HUES64 (cell line): ENCODE results near the gene ARHGAP21.
"Not testable (repeated sequence)": the region's sequence is repeated elsewhere in the genome, so short reads cannot be mapped to it uniquely, and the experiment has no call there.

ENCODE experiments used
- H3K27ac ChIP-seq: 2 replicates; pipeline ENCODE4 v1.7.0; 2013; ENCODE audit warnings: low read depth, low read length, inconsistent platforms
- H3K27me3 ChIP-seq: 2 replicates; pipeline ENCODE4 v1.6.1; 2013; ENCODE audit warnings: mild to moderate bottlenecking, low read length; ENCODE audit not compliant: insufficient read depth
- H3K36me3 ChIP-seq: 2 replicates; pipeline ENCODE4 v1.6.1; 2013; ENCODE audit warnings: mild to moderate bottlenecking, low read length; ENCODE audit not compliant: insufficient read depth
- H3K4me1 ChIP-seq: 2 replicates; pipeline ENCODE4 v1.6.1; 2013; ENCODE audit warnings: mild to moderate bottlenecking, low read length, moderate library complexity; ENCODE audit not compliant: insufficient read depth
- H3K4me3 ChIP-seq: 2 replicates; pipeline ENCODE4 v1.5.1; 2013; ENCODE audit warnings: mild to moderate bottlenecking, low read length, moderate library complexity
- H3K9ac ChIP-seq: 2 replicates; pipeline ENCODE4 v1.6.1; 2013; ENCODE audit warnings: mild to moderate bottlenecking, low read depth, low read length
- H3K9me3 ChIP-seq: 2 replicates; pipeline ENCODE4 v1.6.1; 2013; ENCODE audit warnings: low read depth, low read length; ENCODE audit not compliant: insufficient read depth
- WGBS: fragments of 150-250, 120-280 bp; methylation state at CpG from one replicate; pipeline ENCODE4 v1.1.7; 2013; ENCODE audit warnings: missing lambda C conversion rate; 5-methylcytosine and 5-hydroxymethylcytosine counted together

ARHGAP21 gene

GRCh38 chr10:24623383-24623782 is 100.3 kb downstream of the ARHGAP21 start:
- Histone ChIP-seq H3K4me1 (no peaks in the 10 kb centered on the region), H3K9me3 (no peaks in the 10 kb centered on the region), H3K36me3 (peaks cover 4% of the 10 kb centered on the region; the same call in 1 of the 2 replicates), H3K27ac (no peak overlapping the region), H3K4me3 (no peak overlapping the region), H3K27me3 (no peaks in the 10 kb centered on the region), H3K9ac (no peak overlapping the region)
- WGBS: 100% methylated on average over 2 of the region's 2 CpGs

- Histone ChIP-seq H3K4me3 (no peak overlapping the region), H3K4me1 (no peaks in the 10 kb centered on the region), H3K27ac (no peak overlapping the region), H3K9me3 (no peaks in the 10 kb centered on the region), H3K9ac (no peak overlapping the region), H3K27me3 (no peaks in the 10 kb centered on the region), H3K36me3 (peaks cover 4% of the 10 kb centered on the region; the same call in 1 of the 2 replicates)
- 94% methylated on average over 4 of the region's 4 CpGs for WGBS
These were observed 100.8 kb downstream of the ARHGAP21 start for GRCh38 chr10:24622781-24623301.

- not testable (repeated sequence) for H3K4me1 ChIP-seq, H3K27ac ChIP-seq, H3K27me3 ChIP-seq, H3K9me3 ChIP-seq, H3K36me3 ChIP-seq, H3K4me3 ChIP-seq, H3K9ac ChIP-seq
- WGBS: 90% methylated on average over 4 of the region's 4 CpGs
These were observed 102.5 kb downstream of the ARHGAP21 start for GRCh38 chr10:24621035-24621795.

- not testable (repeated sequence) for H3K9ac ChIP-seq, H3K4me1 ChIP-seq, H3K9me3 ChIP-seq, H3K27ac ChIP-seq, H3K27me3 ChIP-seq, H3K4me3 ChIP-seq, H3K36me3 ChIP-seq
- WGBS: 97% methylated on average over 3 of the region's 8 CpGs
These were observed 103.7 kb downstream of the ARHGAP21 start for GRCh38 chr10:24619994-24620310.

DNA sequence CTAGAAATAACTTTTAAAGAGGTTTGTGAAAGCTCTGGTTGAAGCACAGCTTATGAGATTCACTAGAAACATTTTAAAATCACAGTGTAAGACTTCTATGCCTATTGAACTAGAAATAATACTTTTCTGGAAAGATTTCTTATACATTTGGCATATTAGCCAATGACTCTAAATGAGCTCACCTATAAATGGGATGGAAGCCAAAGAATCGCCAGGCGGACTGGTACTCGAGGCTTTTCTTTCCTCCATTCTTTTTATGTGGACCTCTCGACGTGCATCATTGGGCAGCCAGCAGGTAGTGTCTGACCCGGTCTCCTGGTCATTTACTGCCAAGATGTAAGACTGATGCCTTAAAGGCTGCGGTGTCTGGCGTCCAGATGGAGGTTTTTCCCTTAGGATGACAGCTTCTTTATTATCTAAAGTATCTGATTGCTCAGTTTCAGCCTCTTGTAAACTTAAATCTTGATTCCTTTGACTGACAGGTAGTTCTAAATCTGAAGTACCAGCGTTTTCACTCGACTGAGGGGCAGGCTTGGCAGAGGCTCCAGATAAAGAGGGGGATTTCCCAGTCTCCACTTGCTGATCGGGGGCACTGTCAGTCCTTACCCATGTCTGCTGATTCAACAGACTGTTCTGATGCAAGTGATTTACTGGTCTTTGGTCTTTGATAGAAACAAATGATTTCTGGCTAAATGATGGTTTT is 104.2 kb downstream of the ARHGAP21 start:
- 92% methylated on average over 10 of the region's 11 CpGs for WGBS
- not testable (repeated sequence) for H3K4me3 ChIP-seq, H3K9me3 ChIP-seq, H3K27me3 ChIP-seq, H3K9ac ChIP-seq, H3K36me3 ChIP-seq, H3K4me1 ChIP-seq, H3K27ac ChIP-seq

- H3K4me1 ChIP-seq: no peaks in the 10 kb centered on the region
- no peak overlapping the region for H3K27ac ChIP-seq
- H3K36me3 ChIP-seq: peaks cover 4% of the 10 kb centered on the region; the same call in 1 of the 2 replicates
- no peak overlapping the region for H3K9ac ChIP-seq
- no peaks in the 10 kb centered on the region for H3K9me3 ChIP-seq
- no peak overlapping the region for H3K4me3 ChIP-seq
- no peaks in the 10 kb centered on the region for H3K27me3 ChIP-seq
- 94% methylated on average over 5 of the region's 5 CpGs for WGBS
These were observed 105.3 kb downstream of the ARHGAP21 start for GRCh38 chr10:24618401-24618800.

- H3K4me1 ChIP-seq: no peaks in the 10 kb centered on the region
- no peak overlapping the region for H3K9ac ChIP-seq
- no peak overlapping the region for H3K27ac ChIP-seq
- H3K4me3 ChIP-seq: no peak overlapping the region
- no peaks in the 10 kb centered on the region for H3K9me3 ChIP-seq
- H3K27me3 ChIP-seq: no peaks in the 10 kb centered on the region
- WGBS: 60% methylated on average over 5 of the region's 7 CpGs
- H3K36me3 ChIP-seq: peaks cover 4% of the 10 kb centered on the region; the same call in 1 of the 2 replicates
These were observed 105.8 kb downstream of the ARHGAP21 start for GRCh38 chr10:24617771-24618396.

- Histone ChIP-seq H3K9me3 (no peaks in the 10 kb centered on the region), H3K4me3 (no peak overlapping the region), H3K9ac (no peak overlapping the region), H3K27me3 (no peaks in the 10 kb centered on the region), H3K36me3 (peaks cover 4% of the 10 kb centered on the region; the same call in 1 of the 2 replicates), H3K4me1 (no peaks in the 10 kb centered on the region), H3K27ac (no peak overlapping the region)
- WGBS: 76% methylated on average over 3 of the region's 3 CpGs
These were observed 107.2 kb downstream of the ARHGAP21 start for GRCh38 chr10:24616536-24616935.

DNA sequence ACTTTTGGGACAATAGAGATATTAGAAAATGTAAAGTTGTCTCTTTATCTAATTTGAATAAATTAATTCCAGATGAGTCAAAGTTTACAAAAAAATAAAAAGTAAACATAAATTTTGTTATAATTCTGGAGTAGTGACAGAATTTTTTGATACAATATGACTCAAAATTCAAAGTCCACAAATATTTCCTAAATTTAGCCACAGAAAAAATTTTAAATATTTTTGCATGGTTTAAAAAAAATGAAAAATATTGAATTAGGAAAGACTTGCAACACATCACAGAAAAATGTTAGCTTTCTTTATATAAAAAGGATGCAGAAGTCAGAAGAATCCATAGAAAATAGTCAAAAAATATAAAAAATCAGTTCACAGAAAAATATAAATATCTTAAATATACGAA is 117.7 kb downstream of the ARHGAP21 start:
- no peaks in the 10 kb centered on the region for H3K27me3 ChIP-seq

DNA sequence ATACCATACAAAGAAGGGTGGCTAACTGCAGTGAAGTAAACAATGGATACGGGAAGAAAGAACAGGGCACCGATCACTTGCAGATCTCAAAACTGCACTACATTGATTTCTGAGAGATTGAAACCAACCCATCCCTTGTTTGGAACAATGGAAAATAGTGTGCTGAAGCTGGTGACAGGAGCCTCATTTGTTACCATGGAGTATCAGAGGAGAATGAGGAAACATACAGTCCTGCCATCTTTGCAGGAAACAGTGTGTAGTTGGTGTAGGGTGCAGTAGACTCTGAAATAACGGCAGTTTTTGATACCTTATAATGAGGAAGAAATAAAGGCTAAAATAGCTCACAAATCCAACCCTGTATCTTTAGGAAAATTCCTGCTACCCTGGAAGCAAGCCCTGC is 118.5 kb downstream of the ARHGAP21 start:
- no peaks in the 10 kb centered on the region for H3K9me3 ChIP-seq
- no peaks in the 10 kb centered on the region for H3K27me3 ChIP-seq
- no peaks in the 10 kb centered on the region; the same call in 1 of the 2 replicates for H3K4me1 ChIP-seq
- H3K36me3 ChIP-seq: peaks cover 41% of the 10 kb centered on the region
- no peak overlapping the region for H3K4me3 ChIP-seq
- WGBS: 93% methylated on average over 3 of the region's 3 CpGs
- H3K9ac ChIP-seq: no peak overlapping the region
- H3K27ac ChIP-seq: no peak overlapping the region

More for the DNA sequence above, 117.7 kb downstream of the ARHGAP21 start:
- H3K4me1 ChIP-seq: no peaks in the 10 kb centered on the region; the same call in 1 of the 2 replicates
- peaks cover 32% of the 10 kb centered on the region for H3K36me3 ChIP-seq
- no peak overlapping the region for H3K27ac ChIP-seq
- WGBS: no CpG with 5 or more reads among the region's 1 CpG
- H3K9me3 ChIP-seq: no peaks in the 10 kb centered on the region
- H3K4me3 ChIP-seq: no peak overlapping the region
- no peak overlapping the region for H3K9ac ChIP-seq

- Histone ChIP-seq H3K27ac (no peak overlapping the region), H3K9me3 (no peaks in the 10 kb centered on the region), H3K27me3 (no peaks in the 10 kb centered on the region), H3K9ac (no peak overlapping the region), H3K4me1 (no peaks in the 10 kb centered on the region; the same call in 1 of the 2 replicates), H3K36me3 (peaks cover 59% of the 10 kb centered on the region), H3K4me3 (no peak overlapping the region)
- 92% methylated on average over 2 of the region's 2 CpGs for WGBS
These were observed 120.4 kb downstream of the ARHGAP21 start for GRCh38 chr10:24603333-24603732.
